GM21723 (cell line): Measurements from ENCODE around the gene MYOM1.
"Not testable (repeated sequence)": the region's sequence is repeated elsewhere in the genome, so short reads cannot be mapped to it uniquely, and the experiment has no call there.

Experiments
- ATAC-seq: cut with Tn5 transposase; IDR thresholded peaks from one replicate; pipeline ENCODE4 v1.9.1; 2021; ENCODE audit warnings: mild to moderate bottlenecking, moderate library complexity; ENCODE audit not compliant: unreplicated experiment

MYOM1 gene

DNA sequence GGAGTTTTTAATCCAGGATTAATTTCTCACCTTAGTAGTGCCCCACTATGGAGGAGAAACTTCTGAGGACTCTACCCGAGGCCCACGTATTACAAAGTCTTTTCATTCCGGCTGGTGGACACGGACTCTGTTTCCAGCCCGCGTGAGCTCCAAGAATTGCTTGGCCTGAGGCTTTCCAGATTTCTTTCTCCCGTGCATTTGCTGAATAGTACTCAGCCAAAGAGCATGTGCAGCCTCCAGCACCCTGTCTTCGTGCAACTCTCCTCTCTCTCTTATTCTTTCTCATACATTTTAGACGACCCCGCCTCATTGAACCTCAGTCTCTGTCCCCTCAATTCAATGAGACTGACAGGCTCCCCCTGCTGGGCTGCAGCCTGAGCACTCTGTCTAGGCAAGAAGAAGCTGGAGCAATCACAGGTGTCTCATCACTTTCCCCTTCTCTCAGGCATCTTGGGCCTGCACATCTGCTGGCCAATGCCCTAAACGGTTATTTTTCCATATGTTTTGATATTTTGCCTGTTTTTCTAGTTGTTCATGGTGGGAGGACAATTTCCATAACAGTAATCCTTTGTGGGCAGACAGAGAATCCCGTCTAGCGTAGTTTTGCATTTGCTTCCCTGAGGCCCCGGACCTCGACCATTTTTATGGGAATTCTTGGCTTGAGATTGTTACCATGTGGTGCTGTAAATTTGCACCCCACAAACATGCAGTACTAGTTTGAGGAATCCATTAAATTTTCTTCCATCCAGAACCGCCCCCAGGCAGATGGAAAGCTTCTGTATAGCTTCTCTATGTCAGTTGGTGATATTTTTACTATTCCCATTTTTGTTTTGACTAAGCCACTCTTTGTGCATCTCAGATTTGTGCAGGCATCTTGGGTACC lies 156.7 kb downstream of the MYOM1 start:
- ATAC-seq = no peak

DNA sequence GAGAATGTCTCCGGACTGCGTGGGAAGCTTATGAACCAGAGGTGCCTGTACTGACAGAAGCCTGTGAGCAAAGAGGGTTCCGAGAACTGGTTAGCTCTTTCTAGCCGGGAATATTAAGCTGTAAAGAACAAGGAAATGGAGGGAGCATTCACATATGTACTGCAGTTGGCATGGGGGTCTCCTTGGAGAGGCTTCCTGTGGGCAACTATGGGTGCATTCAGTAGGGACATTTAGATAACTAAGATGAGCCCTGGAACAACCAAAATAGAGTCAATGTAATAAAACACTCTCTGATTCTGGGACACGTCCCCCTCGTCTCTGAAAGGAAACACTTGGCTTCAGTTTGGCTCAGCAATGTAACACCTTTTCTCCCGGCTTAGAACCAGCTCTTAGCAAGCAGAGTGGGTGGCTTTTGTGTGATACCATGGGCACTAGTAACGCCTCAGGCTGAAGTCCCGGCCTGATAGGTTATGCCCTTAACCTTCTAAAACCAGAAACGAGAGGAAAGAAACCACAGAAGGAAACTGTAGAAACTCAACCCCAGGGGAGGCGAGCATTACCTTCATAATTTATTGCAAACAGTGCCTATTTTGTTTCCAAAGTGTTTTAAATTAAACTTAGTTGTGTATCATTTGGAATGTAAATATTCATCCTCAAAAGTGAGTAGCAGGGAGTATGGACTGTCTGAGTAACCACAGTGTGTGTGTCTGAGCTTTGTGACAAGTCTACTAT lies 158.0 kb downstream of the MYOM1 start:
- ATAC-seq = peak; percentile 44

DNA sequence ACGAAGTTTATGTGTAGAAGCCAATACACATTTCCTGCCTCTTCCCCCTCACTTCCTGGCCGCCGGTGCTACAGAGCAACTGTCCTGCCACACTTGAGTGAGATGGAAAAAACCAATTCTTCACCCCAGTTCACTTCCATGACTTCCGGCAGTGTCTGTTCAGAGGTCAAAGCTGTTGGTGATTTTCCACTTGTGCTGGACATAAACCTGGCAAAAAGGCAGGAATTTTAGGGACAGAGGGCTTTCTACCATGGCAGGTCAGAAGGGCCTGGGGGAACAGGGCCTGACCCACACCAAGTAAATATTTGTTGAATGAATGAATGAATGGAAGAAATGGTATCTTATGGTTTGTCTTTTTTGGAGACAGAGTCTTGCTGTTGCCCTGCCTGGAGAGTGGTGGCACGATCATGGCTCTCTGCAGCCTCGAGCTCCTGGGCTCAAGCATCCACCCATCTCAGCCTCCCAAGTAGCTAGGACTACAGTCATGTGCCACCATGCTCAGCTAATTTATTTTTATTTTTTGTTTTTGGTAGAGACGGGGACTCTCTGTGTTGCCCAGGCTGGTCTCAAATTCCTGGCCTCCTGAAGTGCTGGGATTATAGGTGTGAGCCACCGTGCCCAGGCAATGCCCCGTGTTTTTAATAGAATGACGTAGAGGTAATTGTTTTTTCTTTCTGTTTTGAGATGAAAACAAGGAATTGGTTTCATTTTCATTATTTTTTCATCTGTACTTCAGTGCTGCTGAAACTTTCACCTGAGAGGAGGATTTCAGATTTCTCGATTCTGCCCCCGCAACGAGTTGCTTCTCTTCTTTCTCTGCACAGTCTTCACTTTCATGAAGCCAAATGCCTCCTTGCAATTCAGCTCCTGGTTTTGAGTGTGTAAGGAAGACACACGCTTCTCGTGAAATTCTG lies 158.8 kb downstream of the MYOM1 start:
- no peak for ATAC-seq

DNA sequence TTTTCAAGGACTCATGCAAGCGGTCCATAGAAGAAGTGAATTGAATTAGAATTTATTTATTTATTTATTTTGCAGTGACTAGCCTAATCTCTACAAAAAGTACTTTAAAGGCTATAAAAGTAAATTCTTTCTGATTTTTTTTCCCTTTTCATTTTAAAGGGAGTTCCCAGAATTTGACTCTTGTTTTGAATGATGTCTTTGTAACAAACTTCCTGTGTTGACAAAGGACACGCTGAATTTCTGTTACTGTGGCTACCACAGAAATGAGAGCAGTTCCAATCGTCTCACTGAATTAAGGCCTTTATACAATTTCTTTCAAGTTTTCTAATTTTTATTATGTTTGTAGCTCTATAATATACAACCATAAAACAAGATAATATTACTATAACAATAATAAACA lies 160.5 kb downstream of the MYOM1 start:
- no peak for ATAC-seq

DNA sequence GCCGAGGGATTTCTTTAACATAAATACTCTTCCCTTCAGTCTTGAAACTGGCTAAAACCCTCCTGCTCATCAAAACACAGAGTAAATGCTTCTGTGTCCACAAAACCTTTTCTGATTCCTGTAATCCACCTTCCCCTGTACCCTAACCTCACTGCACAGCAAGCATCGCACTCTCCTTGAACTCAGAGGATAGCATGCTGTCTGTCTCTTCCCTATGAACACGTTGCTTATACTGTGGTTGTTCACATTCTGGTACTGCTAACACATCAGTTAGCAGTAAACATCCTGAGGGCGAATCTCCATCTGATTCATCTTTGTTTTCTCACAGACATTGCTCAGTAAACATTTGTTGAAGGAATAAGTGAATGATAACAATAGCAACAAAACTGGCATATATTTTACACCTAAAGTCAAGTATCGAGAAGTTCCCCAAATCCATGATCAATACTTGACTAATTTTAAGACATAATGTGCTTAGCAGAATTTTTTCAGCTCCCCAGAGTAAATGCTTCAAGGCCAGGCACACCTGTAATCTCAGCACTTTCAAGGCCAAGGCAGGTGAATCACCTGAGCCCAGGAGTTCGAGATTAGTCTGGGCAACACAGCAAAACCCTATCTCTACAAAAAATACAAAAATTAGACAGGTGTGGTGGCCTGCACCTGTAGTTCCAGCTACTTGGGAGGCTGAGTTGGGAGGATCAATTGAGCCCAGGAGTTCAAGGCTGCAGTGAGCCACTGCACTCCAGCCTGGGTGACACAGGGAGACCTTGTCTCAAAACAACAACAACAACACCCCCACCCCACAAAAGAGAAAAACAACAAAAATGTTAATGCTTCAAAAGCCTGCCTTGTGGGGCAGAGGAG lies 161.2 kb downstream of the MYOM1 start:
- no peak for ATAC-seq

DNA sequence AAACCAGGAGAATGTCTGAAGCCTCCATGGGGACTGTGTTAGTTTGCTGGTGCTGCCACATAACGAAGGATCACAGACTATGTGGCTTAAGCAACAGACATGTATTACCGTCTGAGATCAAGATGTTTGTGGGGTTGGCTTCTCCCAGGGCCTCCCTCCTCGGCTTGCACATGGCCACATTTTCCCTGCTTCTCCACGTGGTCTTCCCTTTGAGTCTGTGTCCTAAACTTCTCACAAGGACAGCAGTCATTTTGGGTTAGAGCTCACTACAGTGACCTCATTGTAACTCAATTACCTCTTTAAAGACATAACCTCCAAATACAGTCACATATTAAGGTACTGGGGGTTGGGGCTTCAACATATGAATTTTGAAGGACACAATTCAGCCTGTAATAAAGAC lies 162.2 kb downstream of the MYOM1 start:
- no peak for ATAC-seq

DNA sequence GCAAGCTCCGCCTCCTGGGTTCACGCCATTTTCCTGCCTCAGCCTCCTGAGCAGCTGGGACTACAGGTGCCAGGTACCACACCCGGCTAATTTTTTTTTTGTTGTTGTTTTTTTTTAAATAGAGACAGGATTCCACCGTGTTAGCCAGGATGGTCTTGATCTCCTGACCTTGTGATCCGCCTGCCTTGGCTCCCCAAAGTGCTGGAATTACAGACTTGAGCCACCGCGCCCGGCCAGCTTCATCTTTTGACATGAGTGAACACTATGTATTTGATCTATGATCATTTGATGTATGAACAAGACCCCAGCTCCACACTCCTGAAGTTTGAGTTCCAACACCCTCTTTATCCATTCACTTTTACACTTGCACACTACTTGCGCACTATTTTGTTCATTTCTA lies 163.5 kb downstream of the MYOM1 start:
- ATAC-seq = no peak

DNA sequence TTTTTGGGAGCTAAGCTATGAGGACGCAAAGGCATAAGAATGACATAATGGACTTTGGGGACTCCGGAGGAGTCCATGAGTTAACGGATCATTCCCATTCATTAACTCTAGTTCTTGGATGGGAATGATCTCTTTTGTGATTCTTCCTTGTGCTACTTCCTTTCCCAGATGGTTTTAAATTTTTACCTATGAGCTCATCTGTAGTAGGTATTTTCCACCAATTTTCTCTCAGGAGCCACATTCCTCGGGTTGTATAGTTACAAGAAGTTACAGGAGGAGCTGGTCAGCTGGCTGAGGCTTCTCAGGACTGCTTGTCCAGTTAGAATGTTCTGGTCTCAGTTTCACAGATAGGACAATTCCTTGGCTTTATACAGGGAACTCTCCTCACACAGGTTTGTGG lies 164.0 kb downstream of the MYOM1 start:
- no peak for ATAC-seq

DNA sequence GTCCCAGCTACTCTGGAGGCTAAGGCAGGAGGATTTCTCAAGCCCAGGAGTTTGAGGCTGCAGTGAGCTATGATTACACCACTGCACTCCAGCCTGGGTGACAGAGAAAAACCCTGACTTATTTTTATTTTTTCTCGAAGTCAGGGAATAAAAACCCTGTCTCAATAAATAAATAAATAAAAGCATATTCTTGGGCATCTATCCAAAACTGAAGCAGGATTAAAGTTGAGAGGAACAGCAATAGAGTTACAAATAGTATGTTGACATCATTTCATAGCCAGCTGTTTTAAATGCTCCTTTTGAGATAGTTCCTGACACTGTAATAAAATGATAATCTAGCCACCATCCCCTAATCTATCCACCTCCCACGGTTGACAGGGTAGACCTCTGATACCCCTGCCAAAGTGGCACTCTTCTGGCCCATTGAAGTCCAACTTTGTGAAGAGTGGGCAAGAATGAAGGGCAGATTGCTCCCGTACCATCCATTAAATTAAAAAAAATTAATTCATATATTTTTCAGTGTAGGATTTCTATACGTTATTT lies 164.5 kb downstream of the MYOM1 start:
- ATAC-seq = no peak

DNA sequence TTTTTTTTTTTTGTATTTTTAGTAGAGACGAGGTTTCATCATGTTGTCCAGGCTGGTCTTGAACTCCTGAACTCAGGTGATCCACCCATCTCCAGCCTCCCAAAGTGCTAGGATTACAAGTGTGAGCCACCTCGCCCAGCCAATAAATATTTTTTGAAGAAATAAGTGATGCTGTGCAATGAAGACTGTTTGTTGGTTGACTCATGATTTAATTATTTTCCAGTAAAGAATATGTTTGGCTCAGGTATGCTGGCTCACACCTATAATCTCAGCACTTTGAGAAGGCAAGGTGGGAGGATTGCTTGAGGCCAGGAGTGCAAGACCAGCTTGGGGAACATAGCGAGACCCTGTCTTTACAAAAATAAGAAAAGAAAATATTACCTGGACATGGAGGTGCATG lies 165.0 kb downstream of the MYOM1 start:
- no peak for ATAC-seq

DNA sequence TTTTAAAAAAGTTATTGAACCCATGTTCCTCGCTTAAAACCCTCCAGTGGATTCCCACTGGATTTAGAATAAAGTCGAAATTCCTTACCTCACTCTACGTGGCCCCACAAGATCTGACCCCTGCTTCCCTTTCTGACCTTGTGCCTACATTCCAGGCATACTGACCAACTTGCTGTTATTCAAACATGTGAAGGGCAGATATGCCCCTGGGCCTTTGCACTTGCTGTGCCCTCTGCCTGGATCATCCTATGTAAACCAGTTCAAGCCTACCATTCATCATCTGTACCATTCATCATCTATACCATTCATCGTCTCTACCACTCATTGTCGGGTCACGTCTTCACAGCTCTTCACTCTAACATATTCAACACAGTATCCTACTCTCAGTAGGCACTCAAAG lies 165.6 kb downstream of the MYOM1 start:
- ATAC-seq = no peak

DNA sequence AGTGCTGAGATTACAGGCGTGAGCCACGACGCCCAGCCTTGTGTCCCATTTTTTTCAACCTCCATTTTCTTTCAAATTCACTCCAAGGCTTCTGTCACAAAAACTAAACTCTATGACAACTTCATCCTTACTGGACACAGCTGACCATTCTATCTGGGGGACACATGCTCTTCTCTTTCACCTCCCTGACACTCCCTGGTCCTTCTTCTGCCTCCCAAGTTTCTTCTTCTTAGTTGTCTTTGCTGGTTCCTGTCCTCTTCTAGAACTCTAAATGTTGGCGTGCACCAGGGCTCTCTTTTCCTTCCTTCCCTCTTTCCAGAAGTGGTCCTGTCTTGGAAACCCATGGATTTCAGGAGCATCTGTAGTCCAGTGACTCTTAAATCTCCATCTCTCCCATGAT lies 166.7 kb downstream of the MYOM1 start:
- ATAC-seq = no peak

DNA sequence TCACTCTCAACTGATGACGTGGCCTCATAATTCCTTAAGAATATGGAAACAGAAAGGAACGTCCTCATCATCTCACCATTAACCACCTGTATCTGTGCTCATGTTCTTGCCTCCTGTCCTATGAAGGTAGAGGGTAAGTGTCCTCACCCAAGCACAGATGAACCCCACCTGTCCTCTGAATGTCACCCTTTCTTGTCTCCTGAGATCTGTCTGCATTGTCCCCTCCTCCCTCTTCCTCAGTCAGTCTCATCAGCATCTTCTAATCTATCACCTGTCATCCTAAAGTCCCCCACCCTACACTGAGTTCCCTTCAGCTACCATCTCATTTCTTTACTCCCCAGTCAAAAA lies 167.4 kb downstream of the MYOM1 start:
- no peak for ATAC-seq

DNA sequence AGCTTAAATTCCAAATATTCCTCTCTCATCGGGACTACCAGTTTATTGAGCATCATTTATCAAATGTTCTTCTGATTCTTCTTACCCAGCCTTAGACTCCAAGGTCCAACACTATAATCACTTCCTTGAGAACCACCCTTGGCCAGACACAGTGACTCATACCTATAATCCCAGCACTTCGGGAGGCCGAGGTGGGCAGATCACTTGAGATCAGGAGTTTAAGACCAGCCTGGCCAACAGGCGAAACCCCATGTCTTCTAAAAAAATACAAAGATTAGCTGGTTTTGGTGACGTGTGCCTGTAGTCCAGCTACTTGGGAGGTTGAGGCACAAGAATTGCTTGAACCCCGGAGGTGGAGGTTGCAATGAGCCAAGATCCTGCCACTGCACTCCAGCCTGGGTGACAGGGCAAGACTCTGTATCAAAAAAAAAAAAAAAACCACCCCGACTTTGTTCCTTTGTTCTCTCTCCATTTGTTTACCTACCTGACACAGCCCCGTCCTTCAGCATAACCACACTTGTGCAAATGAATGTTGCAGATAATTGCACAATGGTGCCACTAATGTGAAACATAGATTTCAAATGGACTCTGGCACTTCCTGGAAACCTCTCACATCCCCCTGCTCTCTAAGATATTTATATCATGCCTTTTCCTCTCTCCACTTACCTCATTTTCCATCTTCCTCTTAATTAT lies 167.9 kb downstream of the MYOM1 start:
- no peak for ATAC-seq

DNA sequence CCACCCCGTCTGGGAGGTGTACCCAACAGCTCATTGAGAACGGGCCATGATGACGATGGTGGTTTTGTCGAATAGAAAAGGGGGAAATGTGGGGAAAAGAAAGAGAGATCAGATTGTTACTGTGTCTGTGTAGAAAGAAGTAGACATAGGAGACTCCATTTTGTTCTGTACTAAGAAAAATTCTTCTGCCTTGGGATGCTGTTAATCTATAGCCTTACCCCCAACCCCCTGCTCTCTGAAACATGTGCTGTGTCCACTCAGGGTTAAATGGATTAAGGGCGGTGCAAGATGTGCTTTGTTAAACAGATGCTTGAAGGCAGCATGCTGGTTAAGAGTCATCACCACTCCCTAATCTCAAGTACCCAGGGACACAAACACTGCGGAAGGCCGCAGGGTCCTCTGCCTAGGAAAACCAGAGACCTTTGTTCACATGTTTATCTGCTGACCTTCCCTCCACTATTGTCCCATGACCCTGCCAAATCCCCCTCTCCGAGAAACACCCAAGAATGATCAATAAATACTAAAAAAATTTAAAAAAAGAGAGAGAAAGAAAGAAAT lies 169.8 kb downstream of the MYOM1 start:
- not testable (repeated sequence) for ATAC-seq

DNA sequence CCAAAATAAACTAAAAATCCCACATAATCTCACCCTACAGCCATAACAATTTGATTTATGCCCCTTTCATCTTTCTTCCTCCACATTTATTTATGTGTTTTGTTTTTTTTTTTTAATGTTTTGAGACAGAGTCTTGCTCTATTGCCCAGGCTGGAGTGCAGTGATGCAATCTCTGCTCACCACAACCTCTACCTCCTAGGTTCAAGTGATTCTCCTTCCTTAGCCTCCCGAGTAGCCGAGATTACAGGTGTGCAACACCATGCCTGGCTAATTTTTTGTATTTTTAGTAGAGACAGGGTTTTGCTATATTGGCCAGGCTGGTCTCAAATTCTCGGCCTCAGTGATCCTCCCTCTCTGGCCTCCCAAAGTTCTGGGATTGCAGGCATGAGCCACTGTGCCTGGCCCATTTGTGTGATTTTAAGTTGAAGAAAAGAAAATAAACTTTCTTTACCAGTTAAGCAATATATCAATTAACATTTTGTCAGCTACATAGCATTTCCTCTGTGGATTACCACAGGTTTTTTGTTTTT lies 170.9 kb downstream of the MYOM1 start:
- ATAC-seq = no peak

DNA sequence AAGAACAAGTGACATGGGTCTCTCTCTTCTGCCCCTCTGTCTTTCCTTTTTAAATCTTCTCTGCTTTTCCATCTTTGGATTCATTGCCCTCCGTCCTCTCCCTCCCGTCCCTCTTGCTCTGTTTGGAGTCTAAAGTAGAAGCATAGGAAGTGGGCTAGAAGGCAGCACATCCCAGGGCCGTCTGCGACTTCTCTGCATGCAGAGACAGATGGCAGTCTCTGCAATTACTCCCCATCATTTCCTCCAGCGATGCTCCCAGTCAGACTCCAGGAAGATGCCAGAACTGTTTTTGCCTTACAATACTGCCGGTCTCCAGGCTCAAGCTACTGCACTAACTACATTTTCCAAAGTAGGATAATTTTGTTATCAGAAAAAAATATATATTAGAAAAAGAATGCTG lies 171.6 kb downstream of the MYOM1 start:
- ATAC-seq = no peak

DNA sequence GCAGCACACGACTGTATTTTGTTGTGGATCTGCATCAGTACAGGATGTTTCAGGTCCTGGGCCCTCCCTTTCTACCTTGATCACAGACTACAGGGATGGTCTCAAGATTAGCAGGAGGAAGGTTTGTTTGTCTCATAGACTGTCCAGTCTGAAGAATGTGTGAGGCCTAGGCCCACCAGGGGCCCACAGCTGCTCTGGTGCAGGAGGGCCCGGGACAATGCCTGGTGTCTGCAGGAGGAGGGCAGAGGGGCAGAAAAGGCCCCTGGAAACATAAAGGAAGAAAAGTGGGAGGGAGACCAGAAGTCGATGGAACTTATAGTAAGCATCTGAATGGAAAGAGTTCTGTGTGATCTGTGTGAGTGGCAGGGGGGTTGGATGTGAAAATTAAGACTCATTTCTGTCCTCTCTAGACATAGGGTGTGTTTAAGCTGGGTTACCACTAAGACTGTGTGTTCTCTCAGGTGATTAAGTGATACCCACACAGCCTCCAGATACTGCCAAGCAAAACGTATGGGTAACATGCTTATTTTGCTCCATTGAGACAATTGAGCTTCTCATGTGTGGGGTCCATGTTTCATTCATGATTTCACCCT lies 173.5 kb downstream of the MYOM1 start:
- ATAC-seq = no peak
